Suppressor macrophage treated with lipopolysaccharide for 1 hour (primary cell): ENCODE data around the gene HOXC13.

Source experiments
- DNase-seq, 3 donors: peaks; one replicate each; pipeline ENCODE4 v3.0.0-alpha.2; 2020 to 2022

Gene HOXC13

DNA sequence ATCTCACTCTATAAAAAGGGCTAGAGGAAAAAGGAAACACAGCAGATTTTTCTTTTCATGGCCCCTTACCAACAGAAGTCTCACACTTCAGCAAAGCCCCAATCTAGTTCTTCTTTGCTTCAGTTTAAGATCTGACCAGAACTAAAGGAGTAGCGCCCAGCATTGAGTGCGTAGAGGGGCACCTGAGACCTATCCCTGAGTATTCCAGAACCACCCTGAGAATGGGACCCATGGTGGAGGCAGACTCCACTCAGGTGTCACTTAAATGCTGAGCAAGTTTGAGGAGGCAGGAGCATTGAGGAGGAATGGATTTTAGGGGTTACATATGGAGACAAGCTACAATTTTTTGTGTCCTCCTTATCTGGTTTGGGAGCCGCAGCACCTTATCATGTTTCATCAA is 32.5 kb downstream of the HOXC13 start:
- no peak for DNase-seq

DNA sequence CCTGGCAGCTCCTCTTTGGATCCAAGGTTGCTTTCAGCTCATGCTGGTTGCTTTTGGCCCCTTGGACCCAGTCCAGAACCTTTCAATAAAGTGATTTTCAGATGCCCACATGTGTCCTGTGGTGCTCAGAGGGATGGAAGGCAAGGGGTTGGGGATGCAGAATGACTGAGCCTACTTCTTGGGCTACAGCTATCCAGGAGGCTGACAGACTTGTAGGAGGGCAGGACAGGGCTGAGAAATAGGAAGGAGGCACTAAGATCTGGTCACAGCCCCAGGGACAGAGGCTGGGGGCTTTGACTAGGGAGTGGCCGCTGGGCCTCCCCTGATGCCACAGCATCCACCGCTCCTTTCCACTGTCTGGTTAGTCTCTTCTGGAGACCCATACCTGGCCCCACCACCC is 33.1 kb downstream of the HOXC13 start:
- no peak for DNase-seq

DNA sequence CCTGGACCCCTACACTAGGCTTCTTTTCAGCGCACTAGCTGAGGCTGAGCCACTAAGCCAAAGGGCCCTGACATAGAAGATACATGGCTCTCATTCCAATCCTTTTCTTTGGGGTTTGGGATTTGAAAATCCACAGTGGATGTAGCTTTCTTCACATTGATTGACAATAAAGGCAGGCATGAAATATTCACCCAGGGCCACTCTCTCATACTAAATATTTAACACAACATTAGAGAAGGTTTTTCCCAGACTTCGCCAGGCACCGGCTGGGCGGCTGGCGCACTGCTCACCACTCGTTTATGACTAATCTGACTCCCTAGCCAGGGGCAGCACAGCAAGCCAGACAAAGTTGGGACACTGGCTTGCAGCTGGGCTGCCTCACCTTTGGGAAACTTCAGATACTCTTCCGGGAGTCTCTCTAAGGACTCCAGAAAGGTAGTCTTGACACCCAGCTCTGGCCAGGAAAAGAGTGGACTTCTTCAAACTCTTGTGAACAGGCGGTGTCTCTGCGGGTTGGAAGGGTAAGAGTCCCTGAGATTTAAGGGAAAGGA is 33.6 kb downstream of the HOXC13 start:
- no peak for DNase-seq

DNA sequence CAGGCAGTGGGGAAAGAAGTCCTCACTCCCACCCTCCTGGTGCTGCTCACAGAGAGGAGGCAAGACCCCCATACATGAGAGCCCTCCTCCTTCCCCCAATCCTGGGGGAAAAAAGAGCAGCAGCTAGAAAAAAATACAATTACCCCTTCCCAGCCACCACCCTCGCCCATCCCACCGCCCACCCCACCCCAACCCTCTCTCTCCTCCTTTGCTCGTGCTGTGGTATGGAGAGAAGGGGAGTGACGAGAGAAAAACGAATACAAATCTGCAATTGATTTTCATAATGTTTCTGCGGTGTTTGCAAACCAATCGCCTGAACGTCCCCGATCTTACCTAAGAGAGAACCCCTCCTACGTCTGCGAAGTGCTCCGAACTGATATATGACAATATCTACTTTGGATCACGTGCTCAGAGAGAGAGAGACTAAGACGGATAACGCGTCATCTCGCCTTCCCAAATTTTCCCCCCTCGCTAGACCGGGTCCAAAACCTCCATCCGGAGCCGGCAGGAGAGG is 34.1 kb downstream of the HOXC13 start, which contains the start of gene HOXC11:
HOXC11 (plus strand) TSS at position 405 of the 514 bp plus-strand sequence. CDS start 116 bp downstream, outside the sequence.
- DNase-seq, result no peak

DNA sequence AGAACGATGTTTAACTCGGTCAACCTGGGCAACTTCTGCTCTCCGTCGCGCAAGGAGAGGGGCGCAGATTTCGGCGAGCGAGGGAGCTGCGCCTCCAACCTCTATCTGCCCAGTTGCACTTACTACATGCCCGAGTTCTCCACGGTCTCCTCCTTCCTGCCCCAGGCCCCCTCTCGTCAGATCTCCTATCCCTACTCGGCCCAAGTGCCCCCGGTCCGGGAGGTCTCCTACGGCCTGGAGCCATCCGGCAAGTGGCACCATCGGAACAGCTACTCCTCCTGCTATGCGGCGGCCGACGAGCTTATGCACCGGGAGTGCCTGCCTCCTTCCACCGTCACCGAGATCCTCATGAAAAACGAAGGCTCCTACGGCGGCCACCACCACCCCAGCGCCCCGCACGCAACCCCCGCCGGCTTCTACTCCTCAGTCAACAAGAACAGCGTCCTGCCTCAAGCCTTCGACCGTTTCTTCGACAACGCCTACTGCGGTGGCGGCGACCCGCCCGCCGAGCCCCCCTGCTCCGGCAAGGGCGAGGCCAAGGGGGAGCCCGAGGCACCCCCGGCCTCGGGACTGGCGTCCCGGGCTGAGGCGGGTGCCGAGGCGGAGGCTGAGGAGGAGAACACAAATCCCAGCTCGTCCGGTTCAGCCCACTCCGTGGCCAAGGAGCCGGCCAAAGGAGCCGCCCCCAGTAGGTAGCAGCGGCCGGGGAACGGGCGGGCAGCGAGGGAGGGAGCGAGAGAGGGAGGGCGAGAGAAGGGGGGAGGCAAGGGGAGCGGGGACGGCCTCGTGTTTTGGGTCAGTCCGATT is 34.8 kb downstream of the HOXC13 start:
- peak in 1 of 3 donors; percentile 20 for DNase-seq

DNA sequence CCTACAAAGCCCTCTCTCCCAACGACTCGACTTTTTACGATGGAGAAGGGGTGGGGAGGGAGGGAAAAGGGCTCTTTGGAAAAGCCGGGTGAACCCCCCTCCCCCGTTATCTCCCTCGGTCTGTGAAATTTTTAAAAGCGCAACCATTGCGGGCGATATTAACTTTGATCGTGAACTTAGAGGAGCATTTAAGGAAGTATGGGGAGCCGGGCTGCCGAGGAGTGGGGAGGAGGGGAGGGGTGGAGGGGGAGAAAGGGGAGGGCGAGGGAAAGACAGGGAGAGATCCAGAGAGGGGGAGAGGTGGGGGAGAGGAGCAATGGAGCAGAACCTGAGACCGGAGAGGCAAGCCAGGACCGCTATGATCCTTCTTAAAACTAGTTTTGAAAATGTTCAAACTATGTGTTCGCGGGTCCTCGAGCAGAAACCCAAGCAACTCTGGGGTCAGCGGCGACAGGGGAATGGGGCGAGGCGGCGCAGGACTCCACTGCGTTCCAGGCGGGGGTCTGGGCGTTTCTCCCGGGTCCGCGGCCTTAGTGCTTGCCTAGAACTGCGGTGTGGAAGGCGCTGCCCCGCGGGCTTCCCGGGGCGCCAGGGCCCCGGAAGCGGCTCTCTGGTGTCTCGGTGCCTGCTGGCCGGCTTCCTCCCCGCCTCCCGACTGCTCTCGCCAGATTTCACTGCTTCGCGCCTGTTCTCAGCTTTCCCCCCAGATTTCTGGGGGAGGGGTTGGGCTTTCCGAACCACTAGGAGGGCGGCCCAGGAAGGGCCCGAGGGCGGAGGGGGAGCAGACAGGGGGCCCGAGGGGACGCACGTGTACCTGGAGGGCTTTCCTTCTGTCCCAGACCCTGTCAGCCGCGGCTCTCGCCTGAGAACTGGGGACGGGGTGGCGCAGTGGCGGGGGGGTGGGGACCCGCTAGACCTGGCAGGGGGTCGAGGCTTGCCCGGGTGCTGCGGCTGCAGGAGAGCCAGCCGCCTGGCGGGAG is 35.7 kb downstream of the HOXC13 start, which contains the start of gene HOTAIR:
HOTAIR (minus strand) TSS at position 871 of the 980 bp plus-strand sequence.
- peak; percentile 40 to 69 (median 41) for DNase-seq

DNA sequence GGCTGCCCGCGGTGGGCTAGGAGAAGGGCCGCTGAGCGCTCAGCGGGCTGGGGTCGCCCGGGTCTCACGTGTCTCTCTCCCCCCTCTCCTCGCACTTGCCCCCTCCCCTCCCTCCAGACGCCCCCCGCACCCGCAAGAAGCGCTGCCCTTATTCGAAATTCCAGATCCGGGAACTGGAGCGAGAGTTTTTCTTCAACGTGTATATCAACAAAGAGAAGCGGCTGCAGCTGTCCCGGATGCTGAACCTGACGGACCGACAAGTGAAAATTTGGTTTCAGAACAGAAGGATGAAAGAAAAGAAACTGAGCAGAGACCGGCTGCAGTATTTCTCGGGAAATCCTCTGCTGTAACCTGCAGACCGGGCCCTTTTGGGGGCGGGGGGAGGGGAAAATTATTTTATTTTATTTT is 36.4 kb downstream of the HOXC13 start:
- no peak for DNase-seq

DNA sequence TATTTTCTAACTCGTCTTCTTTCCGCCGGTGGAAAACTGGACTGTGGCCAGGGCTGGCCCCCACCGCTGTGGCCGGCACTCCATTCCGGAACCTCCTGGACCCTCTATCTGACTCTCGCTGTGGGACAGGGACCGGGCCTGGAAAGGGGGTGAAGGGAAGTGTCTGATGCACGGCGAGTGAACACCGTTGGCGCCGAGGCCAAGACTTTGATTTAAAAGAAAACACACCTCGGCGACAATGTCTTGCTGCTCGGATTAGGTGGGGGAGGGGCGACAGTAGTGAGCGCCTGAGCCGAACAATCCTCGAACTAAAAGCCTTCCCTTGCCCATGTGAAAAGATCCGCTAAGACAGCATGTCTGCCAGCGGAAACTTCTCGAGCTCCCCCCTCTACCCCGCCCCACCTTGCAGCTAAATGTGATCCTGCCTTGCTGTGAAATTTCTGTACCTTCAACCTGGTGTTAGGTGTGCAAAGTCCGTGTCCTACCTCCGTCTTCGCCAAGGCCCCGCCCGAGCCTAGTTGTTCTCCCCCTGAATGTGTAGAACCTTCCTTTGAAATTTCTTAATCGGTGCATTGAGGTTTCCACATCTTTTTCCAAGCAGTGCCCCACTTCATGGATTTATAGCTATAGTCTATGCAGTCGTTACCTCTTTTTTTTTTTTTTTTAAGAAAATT is 37.0 kb downstream of the HOXC13 start:
- no peak for DNase-seq

DNA sequence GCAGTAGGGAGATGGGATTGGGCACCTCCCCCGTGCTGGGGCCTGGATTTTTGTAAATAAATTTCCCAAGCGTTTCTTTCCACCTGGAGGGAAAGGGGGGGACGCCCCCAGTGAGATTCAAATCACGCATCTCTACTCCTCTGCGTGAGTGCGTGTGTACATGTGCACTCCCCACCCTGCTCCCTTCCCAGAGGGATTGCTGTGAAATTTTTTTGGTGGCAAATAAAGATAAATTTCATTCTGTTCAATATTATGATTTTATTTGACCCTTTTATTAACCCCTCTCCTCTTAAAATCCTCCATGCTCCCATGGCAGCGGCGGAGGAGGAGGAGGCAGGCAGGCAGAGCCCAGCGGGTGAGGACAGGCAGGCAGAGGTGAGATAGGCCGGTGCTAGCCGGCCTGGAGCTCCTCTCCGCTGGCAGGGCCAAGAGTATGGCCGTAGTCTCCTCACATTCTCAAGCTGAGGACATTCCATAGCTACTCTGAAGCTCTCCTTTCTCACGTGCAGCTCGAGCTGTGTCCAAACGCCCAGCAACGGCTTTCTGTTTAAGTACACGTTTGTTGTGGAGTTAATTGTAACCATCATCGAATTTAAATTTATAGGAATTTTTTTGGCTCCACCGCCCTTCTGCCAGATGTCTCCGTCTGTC is 37.7 kb downstream of the HOXC13 start:
- no peak for DNase-seq

DNA sequence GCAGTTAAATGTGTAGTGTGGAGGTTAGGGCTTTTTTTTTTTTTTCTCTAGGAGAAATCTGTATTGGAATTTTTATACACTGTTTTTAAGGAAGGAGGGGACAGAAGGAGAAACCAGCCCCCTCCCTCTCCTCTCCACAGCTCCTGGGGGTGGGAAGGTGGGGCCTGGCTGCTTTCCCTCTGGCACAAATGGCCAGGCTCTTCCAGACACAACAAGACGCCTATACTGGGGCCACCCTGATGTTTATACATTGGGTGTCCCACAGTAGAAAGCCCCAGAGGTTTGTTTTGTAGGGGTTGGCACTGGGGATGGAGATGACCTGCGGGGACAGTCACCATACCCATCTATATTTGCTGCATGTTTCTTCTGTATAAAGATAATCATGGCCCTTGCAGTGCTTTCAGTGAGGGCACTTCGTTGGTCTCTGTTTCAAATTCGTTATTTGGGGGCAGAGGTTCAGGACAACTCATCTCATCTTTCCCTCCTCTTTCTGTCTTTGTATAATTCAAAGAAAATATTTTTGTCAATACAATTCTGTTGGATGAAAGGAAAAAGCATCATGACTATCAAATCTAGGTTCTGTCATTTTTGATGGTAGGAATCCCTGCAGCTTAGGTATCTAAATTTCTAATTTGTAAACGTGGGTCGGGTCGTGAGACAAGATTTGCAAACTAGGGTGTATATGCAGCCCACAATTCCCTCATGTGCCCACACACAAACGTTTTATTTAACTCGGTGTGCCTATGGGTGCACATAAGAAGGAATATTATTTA is 38.4 kb downstream of the HOXC13 start:
- DNase-seq, result no peak

DNA sequence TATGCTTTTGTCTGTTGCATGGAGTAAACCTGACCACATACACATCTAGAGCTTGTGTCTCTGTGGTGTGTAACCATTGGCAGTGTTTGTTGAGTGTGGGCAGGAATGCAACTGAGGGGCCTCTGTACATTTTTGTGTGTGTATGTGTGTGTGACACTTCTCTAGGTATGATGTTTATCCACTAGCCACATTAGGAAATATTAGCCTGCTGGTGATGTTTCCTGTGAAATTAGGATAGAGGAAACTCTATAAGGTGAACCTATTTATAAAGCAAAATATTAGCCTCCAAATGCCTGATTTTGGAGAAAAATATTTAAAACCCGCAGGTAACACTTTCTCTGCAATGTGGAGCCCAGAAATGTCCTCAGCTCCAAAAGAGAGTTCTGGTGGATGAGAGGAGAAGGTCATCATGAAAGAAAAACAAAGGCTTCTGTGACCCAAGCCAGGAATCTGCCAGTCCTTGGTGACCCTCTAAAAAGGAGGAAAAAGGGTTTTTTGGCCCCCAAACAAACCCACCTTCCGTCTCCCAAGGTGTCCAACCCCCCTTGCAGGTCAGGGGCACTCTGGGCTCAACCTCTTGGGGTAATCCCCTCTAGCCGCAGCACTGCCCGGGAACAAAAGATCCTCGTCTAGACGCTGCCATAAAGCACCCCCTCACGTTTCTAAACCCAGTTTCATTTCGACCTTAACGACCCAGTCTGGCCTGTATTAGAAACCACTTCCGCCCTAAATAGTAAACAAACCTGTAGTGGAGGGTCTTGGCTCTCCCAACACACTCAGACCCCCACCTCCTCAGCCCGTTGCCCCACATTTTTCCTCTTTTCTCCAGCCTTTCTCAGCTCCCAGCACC is 39.2 kb downstream of the HOXC13 start:
- no peak for DNase-seq

DNA sequence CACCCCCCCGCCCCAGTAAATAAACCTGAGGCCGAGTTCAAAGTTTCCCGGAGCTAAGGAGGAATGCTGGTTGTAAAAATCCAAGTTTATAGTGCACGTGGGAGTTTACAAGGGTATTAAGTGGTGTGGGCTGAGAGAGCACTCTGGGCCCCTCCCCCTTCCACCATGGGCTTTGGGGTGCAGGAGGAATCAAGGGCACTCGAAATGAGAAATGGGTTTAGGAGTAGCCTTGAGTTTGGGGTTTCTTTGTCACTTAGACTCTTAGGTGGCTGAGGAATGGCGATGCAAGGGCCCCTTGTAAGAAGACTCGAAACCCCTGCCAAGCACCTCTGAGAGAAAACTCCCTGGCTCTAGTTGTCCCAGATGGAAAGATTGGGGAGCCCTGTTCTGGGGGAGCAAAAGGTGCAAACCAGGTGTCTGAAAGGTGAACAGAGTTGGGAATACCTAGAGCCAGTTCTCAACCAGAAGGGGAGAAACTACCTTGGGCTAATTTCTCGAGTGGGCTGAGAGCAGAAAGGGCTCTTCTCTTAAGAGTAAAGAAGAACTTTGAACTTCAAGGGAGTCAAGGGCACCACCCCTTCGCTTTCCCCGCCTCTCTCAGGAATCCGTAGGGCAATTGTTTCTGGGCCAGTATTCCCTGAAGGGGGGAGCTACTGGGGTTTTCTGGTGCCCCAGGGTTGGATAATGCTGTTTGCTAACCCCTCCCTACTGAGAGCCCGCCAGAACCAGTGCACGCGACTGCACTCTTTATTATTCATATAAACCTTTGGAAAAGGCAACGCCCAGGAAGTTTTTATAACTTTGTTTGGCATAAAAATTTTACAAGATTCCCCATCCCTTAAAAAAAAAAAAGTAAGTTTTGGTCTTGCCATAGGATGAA is 40.1 kb downstream of the HOXC13 start:
- DNase-seq, result no peak

DNA sequence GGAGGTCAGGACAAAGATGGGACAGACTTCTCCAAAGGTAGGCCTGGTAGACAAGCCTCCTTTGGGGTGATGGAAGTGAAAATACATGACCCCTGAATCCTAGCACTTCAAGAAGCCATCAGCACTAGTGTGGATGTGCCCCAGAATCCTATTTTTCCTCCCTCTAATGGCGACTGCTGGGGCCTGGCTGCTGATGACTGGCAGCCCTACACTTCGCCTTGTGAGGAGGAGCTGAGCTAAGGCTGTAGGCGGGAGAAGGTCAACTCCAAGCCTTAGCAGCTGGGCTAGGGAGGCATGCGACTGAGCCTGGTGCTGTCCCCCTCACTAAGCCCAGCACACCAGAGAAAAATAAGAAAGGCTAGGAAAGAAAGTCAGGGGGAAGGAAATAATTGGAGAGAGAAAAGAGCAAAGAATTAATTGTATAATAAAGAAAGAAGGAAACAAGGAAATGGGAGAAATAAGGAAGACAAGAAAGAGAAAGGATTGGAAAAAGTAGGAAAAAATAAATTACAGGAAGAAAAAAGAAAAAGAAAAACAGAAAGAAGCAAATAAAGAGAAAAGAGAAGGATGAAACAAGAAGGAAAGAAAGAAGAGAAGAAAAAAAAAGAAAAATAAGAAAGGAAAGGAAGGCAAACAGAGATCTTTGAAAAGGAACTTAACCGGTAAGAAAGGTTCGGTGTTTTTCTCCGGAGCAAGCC is 41.6 kb downstream of the HOXC13 start:
- no peak for DNase-seq

DNA sequence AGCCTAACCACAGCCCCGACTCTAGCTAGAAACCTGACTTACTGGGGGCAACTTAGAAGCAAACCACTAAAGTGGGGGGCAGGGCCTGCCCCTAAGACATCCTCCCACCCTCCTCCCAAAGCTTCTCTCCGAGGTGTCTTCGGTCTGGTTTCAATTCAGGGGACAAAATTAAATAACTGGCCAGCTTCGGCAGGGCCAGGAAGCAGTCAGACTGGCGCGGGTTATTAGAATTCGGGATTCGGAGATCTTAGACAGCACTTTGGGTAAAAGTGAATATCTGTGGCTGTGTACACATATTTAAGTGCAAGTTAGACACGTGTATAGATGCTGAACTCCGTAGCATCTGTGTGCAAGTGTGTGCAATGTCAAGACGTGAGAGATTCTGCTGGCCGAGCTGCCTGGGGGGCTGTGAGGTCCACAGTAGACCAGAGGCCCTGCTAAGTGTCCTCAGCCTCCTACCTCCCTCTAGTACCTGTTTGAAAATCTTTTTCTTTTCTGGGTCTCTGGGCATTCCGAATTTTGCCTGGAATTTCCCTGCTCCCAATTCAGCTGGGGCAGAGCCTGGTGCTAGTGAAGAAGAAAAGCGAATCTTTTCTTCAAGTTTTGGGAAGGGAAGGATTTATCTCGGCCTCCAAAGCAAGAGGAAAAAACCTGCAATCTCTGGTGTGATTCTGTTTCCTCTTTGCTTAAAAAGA is 42.3 kb downstream of the HOXC13 start:
- no peak for DNase-seq

DNA sequence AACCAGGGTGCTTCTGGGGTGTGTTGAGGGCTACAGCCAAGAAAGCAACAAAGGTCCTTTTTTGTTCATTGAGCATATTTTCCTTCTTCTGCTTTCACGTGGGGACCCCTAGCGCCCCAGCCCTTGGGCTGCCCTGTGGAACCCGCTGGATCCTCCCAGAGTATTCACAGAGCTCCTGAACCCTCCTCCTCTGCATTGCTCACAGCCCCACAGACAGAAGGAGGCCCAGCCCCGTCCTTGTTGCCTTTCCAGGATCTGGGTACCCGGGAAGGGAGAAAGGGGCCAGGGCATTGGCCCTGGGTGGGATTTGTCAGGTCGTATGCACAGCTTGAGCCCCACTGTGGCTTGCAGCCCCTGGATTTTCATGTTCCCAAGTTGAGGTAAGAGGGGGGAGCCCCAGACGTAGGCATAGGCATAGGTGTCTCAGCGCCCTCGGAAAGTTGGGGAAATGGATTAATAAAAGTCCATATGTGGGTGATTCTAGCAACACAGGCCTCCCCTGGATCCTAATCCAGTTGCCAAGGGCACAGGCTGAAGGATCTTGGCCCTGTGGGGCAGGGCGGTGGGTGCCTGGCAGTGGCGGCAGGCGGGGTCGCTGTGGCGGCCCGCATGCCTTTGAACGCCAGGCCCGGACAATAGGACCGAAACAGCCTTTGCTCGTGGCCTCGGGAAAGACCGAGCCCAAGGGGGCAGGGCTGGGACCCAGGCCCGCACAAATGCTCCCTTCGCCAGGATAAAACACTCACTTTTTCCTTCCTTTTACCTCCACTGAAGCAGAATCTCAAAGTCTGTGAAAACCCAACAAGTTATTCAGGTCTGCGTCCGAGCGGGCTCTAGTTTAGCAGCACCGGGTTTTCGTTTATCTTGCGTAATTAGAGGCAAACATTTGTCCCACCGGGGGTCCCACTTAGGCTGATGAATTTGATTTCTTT is 43.3 kb downstream of the HOXC13 start:
- peak in 1 of 3 donors; percentile 15 for DNase-seq
